Smooth muscle cell (in vitro differentiated cells): Measurements from ENCODE around the gene RASSF3. TPM values are rescaled to one million over a fixed set of nuclear protein-coding genes. Genes with fewer than 3 reads are reported as not detected.

Experiments
- DNase-seq: peaks from one replicate; lab custom pipeline; 2025; ENCODE audit not compliant: unreplicated experiment; lab: John Stamatoyannopoulos, UW
- H2AFZ ChIP-seq: fragments of 200-600 bp; sonication (generic); 2 replicates; pipeline ENCODE4 v1.6.0; 2016; ENCODE audit warnings: antibody characterized with exemption, low read depth, mild to moderate bottlenecking
- H3F3A ChIP-seq: fragments of 200-600 bp; sonication (generic); 2 replicates; pipeline ENCODE4 v1.6.0; 2017; ENCODE audit warnings: antibody characterized with exemption, low read depth
- H3K27ac ChIP-seq: fragments of 200-600 bp; sonication (generic); 2 replicates; pipeline ENCODE4 v1.5.1; 2016; ENCODE audit warnings: low read depth, mild to moderate bottlenecking
- H3K27me3 ChIP-seq: fragments of 200-600 bp; sonication (generic); 2 replicates; pipeline ENCODE4 v1.6.1; 2016; ENCODE audit warnings: low read depth, mild to moderate bottlenecking
- H3K36me3 ChIP-seq: fragments of 200-600 bp; sonication (generic); 2 replicates; pipeline ENCODE4 v1.5.1; 2016; ENCODE audit warnings: low read depth
- H3K4me1 ChIP-seq: fragments of 200-600 bp; sonication (generic); 2 replicates; pipeline ENCODE4 v1.5.1; 2016; ENCODE audit warnings: low read depth
- H3K4me2 ChIP-seq: fragments of 200-600 bp; sonication (generic); 2 replicates; pipeline ENCODE4 v1.6.0; 2016; ENCODE audit warnings: mild to moderate bottlenecking
- H3K4me3 ChIP-seq: fragments of 200-600 bp; sonication (generic); 2 replicates; pipeline ENCODE4 v1.5.1; 2016; ENCODE audit warnings: mild to moderate bottlenecking
- H3K79me2 ChIP-seq: fragments of 200-600 bp; sonication (generic); 2 replicates; pipeline ENCODE4 v1.6.0; 2016; ENCODE audit warnings: low read depth, mild to moderate bottlenecking
- H3K9ac ChIP-seq: fragments of 200-600 bp; sonication (generic); 2 replicates; pipeline ENCODE4 v1.6.0; 2016; ENCODE audit warnings: low read depth
- H3K9me3 ChIP-seq: fragments of 200-600 bp; sonication (generic); replicated peaks from 2 replicates; pipeline ENCODE4 v1.5.1; 2016; ENCODE audit warnings: low read depth
- H4K20me1 ChIP-seq: fragments of 200-600 bp; sonication (generic); 2 replicates; pipeline ENCODE4 v1.6.0; 2016; ENCODE audit warnings: low read depth
- WGBS: methylation state at CpG from one replicate; pipeline ENCODE4 v1.1.7; 2016; ENCODE audit warnings: low lambda C conversion rate; 5-methylcytosine and 5-hydroxymethylcytosine counted together
- polyA plus RNA-seq: library from polyadenylated mRNA; unstranded; fragments of >200 nt; fragmentation: Nextera tagmentation; extraction: Ambion mirVana; gene quantifications from 2 replicates; pipeline ENCODE4 v1.2.1, GENCODE V29; 2016
- total RNA-seq: library from RNA; depleted of rRNA; stranded (reverse); fragments of >200 nt; gene quantifications from 2 replicates; pipeline ENCODE4 v1.2.3, GENCODE V29; 2014
- TF ChIP-seq, protein P1 (sequence below): fragments of 200-600 bp; sonication (generic); IDR thresholded peaks from 2 replicates; pipeline ENCODE4 v1.5.1; 2017; ENCODE audit warnings: borderline replicate concordance, mild to moderate bottlenecking, antibody characterized with exemption; ENCODE audit not compliant: insufficient read depth, poor library complexity, severe bottlenecking

Gene RASSF3
- total and polyA plus RNA-seq, 2 experiments from 2014 or later = 1.2 to 5.6 TPM

DNA sequence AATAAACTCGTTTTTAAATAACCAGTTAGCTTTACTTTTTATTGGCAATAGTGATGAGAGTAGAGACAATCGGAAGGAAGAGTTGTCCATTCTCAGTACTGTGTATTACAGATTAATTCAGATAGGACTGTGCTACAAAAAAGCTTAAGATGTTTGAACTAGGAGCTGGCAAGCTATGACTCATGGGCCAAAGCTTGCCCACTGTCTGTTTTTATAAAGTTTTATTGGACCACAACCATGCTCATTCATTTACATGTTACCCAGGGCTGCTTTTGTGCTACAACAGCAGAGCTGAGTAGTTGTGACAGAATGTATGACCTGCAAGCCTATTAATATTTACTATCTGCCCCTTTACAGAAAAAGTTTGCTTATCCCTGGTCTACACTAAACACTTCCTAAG, 129.5 kb downstream of the RASSF3 start:
- Histone ChIP-seq H3K4me2 (no peak overlapping the region), H3K4me1 (no peaks in the 10 kb centered on the region), H3K79me2 (no peaks in the 10 kb centered on the region), H4K20me1 (no peaks in the 10 kb centered on the region), H3K27me3 (no peaks in the 10 kb centered on the region), H3K36me3 (peaks cover 17% of the 10 kb centered on the region), H3K4me3 (no peak overlapping the region), H3K9ac (no peak overlapping the region), H3K9me3 (no peaks in the 10 kb centered on the region), H3F3A (peaks cover 6% of the 10 kb centered on the region), H2AFZ (no peak overlapping the region), H3K27ac (peak overlapping the region; percentile 24)
- WGBS = 69% methylated on average over 2 of the region's 2 CpGs
- TF ChIP-seq, protein P1, sequence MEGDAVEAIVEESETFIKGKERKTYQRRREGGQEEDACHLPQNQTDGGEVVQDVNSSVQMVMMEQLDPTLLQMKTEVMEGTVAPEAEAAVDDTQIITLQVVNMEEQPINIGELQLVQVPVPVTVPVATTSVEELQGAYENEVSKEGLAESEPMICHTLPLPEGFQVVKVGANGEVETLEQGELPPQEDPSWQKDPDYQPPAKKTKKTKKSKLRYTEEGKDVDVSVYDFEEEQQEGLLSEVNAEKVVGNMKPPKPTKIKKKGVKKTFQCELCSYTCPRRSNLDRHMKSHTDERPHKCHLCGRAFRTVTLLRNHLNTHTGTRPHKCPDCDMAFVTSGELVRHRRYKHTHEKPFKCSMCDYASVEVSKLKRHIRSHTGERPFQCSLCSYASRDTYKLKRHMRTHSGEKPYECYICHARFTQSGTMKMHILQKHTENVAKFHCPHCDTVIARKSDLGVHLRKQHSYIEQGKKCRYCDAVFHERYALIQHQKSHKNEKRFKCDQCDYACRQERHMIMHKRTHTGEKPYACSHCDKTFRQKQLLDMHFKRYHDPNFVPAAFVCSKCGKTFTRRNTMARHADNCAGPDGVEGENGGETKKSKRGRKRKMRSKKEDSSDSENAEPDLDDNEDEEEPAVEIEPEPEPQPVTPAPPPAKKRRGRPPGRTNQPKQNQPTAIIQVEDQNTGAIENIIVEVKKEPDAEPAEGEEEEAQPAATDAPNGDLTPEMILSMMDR = no peak
- DNase-seq = no peak

DNA sequence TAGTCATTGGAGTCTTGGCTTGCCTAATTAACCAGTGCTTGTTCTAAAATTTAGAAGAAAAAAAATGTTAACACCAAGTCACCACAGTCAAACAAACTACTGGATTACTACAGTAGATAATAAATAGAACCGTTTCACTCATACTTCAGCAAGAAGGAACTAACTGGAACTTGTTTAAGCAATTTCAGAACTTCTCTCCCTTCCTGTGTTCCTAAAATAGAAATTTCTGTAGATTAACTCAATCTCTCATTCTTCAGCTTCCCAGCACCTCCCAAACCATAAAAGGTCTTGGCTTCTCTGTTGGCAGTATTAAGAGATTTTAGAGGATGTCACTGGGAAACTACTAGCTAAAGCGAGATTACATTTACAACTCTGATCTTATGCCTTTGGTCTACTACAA, 130.4 kb downstream of the RASSF3 start:
- DNase-seq = no peak
- no peaks in the 10 kb centered on the region for H3K79me2 ChIP-seq
- no peaks in the 10 kb centered on the region for H4K20me1 ChIP-seq
- H3K4me2 ChIP-seq = no peak overlapping the region
- H3F3A ChIP-seq = peaks cover 6% of the 10 kb centered on the region
- H3K36me3 ChIP-seq = peaks cover 11% of the 10 kb centered on the region
- TF ChIP-seq, protein P1 = no peak
- H2AFZ ChIP-seq = no peak overlapping the region
- H3K9me3 ChIP-seq = no peaks in the 10 kb centered on the region
- no peak overlapping the region for H3K9ac ChIP-seq
- 44% methylated on average over 2 of the region's 2 CpGs for WGBS
- no peaks in the 10 kb centered on the region for H3K4me1 ChIP-seq
- no peaks in the 10 kb centered on the region for H3K27me3 ChIP-seq
- peak overlapping the region; percentile 24 for H3K27ac ChIP-seq
- no peak overlapping the region for H3K4me3 ChIP-seq

DNA sequence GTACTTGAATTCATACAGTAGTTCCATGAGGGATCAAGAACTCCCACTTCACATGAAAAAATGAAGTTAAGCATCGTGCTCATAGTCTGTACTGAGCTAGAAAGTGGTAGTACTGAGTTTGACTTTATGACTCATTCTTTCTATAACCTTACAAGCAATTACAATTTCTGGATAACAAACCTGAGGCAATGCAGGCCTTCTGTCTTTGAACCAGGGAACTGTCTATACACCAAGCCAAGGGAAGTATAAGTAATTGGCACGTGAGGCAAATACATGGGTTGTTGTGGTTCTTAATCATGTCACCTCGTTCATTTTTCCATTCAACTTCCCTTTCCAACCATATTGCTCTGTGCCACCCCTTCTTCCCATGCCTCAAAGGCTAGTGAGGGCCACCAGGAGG, 132.1 kb downstream of the RASSF3 start:
- H3K27ac ChIP-seq = no peak overlapping the region
- H3K4me3 ChIP-seq = no peak overlapping the region
- no peaks in the 10 kb centered on the region for H3K79me2 ChIP-seq
- TF ChIP-seq, protein P1 = no peak
- H4K20me1 ChIP-seq = no peaks in the 10 kb centered on the region
- peaks cover 11% of the 10 kb centered on the region for H3K36me3 ChIP-seq
- no peaks in the 10 kb centered on the region for H3K9me3 ChIP-seq
- peaks cover 3% of the 10 kb centered on the region for H3K4me1 ChIP-seq
- WGBS = 76% methylated on average over 3 of the region's 3 CpGs
- peaks cover 6% of the 10 kb centered on the region for H3F3A ChIP-seq
- no peak overlapping the region for H3K9ac ChIP-seq
- no peak overlapping the region for H3K4me2 ChIP-seq
- H2AFZ ChIP-seq = no peak overlapping the region
- DNase-seq = no peak
- H3K27me3 ChIP-seq = no peaks in the 10 kb centered on the region

DNA sequence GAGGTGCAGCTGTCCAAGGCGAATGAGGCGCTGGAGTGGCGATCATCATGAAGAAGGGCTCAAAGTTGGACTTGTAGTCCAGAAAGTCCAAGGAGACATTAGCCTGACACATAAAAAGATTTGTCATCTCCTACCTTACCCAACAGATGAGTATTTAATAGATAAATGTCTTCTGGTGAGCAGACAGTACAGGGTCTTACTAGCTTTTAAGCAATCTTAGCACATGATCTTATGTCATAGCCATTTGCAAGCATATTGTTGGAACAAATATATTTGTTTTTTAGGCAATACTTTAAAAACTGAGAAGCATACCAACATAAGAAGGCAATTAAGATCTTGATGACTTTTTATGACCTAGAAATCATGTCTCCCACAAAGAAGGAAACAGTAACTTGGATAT, 132.9 kb downstream of the RASSF3 start:
- Histone ChIP-seq H3K9me3 (no peaks in the 10 kb centered on the region), H3F3A (peaks cover 6% of the 10 kb centered on the region), H3K27me3 (no peaks in the 10 kb centered on the region), H4K20me1 (no peaks in the 10 kb centered on the region), H3K4me2 (no peak overlapping the region), H3K79me2 (no peaks in the 10 kb centered on the region), H3K4me3 (no peak overlapping the region), H3K36me3 (peaks cover 11% of the 10 kb centered on the region), H2AFZ (no peak overlapping the region), H3K27ac (no peak overlapping the region), H3K4me1 (peaks cover 3% of the 10 kb centered on the region), H3K9ac (no peak overlapping the region)
- TF ChIP-seq, protein P1 = no peak
- 99% methylated on average over 3 of the region's 3 CpGs for WGBS
- DNase-seq = no peak
